Colon (tissue), 2 donors: ENCODE data around the gene TCHP.
"Not testable (repeated sequence)": the region's sequence is repeated elsewhere in the genome, so short reads cannot be mapped to it uniquely, and the experiment has no call there.

Experiments used
- FAIRE-seq: peaks from 2 replicates; lab custom pipeline; 2012; peaks lifted over from hg19 to GRCh38; lab: Jason Lieb, UNC
- donor health status: control.
- donor health status: control.

Gene TCHP

DNA sequence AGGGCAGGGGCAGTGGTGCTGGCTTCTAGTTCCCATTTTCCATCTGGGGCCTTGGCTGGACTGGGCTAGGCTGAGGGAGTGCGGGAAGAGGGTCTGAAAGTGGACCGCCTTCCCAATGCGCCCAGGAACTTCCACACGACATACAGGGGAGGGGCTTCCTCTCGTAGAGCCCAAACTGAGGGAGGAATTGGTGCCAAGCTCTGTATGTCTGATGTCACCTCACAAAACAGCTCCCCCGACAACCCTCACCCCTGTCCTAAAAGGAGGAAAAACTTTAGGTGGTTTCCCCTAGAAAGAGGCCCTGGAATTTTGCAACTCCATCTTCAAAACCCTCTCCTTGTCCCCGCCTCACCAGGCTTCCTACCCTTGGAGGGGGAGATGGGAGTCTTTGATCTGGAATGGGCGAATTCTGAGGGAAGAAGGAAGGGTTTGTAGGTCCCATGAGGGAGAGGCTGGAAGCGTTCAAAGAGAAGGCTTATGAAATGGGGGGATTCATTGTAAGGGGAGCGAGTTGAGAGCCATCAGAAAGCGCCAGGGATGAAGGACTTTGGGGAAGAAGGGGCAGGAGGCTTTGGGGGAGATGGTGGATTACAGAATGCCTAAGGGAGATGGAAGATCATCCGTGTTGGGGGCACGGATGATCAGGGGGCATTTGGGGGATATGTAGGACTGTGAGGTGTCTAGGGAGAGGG is 20.6 kb upstream of the TCHP start:
- FAIRE-seq: no peak

DNA sequence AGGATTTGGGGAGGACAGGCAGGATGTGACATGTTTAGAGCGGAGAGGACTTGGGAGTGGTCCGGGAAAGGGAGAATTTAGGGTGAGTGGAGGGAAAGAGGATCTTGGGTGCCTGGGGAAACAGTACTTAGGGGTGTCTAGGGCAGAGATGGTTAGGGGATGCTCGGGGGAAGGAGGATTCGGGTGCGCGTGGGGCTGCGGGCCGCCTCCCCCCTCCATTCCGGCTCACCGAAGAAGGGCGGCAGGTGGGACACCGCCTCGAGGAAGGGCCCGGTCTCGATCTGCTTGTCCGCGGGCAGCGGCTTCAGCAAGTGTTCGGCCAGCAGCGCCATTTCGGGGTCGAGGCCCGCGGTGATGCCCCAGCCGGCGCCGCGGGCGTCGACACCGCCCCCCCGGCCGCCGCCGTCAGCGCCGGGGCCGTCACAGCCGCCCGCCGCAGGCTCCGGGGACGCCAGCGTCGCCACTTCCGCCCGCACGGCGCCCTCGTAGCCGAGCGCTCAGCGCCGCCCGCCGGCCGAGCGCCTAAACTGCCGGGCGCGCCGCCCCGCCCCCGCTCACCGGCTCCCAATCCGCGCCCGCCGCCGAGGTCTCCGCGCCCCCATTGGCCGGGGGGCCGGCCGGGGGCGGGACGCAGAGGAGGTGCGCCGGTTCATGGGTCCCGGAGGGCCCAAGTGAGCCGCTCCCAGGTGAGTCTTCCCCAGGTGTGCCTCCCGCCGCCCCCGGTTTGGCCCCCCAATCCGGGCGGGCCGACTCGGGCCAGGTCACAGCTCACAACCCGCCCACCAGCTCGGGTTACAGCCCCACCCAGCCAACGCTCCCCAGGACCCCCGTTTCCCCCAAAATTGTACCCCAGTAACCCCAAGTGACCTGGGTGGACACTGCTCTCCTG is 19.8 kb upstream of the TCHP start, which contains the start of gene GLTP:
TSS of gene GLTP (minus strand) at position 499 of the 889 bp plus-strand sequence. CDS start at position 332, 167 bp downstream.
- FAIRE-seq: no peak

DNA sequence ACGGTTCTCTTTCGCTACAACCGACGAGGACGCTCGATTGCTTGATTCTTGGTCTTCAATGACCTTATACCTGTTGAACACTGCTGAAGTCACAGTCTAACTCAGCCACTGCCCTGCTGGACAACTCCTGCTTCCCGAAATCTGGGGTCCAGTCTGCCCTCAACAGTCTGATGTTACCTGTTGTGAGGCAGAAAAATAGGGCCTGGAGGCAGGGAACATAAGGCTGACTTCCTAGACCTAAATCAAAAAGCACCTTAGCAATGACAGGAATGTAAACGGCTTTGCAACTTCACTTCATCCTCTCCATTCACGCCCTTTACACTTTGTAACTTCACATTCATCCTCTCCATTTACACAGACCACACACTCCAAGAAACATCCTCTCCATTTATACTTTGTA is 19.1 kb upstream of the TCHP start:
- no peak for FAIRE-seq

DNA sequence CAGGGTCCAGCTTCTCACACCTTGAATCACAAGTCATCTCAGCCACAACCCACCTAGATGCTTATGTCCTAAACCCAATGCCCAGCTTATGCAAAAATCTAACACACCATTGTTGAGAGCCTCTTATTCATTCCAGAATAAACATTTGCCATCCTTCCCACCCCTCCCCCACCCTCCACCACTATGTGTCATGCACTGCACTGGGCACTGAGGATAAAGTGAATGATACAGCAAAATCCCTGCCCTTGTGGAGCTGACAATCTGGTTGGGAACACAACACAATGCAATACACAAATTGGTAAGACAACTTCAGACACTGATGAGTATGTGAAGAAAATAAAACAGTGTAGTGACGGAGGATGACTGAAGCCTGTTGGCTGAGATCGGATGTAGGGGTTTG is 18.3 kb upstream of the TCHP start:
- FAIRE-seq: no peak

DNA sequence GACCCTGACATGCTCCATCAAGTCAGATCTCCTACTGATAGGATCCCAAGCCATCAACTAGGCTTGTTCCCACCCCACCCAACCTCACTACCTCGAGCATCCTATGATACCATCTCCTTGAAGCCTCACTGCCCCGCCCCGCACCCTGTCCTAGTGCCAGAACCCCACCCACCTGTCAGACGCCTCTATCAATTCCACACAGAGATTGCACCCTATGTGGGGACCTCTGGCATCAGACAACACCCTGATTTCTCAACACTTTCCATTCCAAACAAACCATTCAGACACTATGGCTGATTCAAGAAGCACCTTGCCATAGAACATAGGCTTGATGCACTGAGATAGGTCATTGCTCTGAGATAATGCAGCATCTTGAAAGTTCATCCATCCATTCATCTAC is 16.6 kb upstream of the TCHP start:
- FAIRE-seq: no peak

DNA sequence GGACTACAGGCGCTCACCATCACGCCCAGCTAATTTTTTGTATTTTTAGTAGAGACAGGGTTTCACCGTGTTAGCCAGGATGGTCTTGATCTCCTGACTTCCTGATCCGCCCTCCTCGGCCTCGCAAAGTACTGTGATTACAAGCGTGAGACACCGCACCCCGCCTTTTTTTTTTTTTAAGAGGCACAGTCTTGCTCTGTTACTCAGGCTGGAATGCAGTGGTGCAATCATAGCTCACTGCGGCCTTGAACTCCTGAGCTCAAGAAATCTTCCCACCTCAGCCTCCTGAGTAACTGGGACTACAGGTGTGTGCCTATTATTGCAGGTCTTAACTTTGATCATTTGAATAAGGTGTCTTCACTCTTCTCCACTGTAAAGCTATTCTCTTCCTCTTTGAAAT is 14.5 kb upstream of the TCHP start:
- no peak for FAIRE-seq

DNA sequence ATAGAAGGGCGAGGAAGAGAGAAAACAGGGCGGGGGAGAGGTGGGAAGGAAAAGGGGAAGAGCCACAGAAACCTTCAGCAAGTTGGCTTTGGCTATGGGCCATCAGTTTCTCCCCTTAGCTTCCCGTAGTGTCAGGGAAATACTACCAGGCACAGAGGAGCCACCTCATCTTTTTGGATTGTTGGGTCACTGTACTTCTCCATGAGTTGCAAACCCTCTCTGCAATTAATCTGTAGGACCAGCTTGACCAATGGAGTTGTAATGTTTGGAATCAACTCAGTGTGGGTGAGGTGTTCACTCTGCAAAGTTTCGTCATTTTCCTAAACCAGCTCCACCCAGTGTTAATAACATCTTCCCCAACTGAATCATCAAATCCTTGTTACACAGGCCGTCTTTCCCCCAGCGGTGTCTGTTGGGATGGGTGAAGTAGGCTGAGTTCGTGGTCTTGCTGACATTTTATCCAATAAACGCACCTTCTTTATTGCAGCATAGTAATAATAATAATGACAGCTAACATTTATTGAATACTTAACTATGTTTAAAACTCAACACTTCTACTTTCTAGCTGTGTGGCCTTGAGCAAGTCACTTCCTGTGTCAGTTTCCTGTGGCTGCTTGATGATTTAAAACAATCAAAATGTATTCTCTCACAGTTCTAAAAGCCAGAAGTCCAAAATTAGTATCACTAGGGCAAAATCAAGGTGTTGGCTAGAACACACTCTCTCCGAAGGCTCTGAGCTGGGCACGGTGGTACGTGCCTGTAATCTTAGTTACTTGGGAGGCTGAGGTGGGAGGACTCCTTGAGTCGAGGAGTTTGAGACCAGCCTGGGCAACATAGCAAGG is 11.7 kb upstream of the TCHP start:
- no peak for FAIRE-seq

DNA sequence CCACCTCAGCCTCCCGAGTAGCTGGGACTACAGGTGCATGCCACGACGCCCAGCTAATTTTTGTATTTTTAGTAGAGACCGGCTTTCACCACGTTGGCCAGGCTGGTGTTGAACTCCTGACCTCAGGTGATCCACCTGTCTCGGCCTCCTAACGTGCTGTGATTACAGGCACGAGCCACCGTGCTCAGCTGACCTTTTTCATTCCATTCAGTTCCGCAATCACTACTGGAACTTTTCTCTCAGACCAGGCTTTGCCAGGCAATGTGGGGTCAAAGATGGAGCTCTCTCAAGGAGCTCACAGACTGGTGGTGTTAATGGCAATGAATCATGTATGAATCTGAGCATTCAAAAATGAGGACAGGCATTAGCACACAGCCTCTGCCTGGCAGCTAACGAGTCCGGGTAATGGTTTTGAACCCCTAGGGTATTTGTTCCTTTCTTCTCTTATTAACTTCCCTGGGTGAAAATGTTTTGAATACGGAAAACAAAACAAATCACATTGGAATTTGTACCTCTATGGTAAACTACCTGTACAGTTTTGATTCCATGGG is 9.4 kb upstream of the TCHP start:
- FAIRE-seq: no peak

DNA sequence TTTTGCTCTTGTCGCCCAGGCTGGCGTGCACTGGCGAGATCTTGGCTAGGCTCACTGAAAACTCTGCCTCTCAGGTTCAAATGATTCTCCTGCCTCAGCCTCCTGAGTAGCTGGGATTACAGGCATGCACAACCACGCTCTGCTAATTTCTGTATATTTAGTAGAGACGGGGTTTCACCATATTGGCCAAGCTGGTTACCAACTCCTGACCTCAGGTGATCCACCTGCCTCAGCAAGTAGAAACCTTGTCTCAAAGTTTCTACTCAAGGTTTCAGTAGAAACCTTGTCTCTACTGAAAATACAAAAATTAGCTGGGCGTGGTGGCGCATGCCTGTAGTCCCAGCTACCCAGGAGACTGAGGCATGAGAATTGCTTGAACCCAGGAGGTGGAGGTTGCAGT is 8.3 kb upstream of the TCHP start:
- not testable (repeated sequence) for FAIRE-seq

DNA sequence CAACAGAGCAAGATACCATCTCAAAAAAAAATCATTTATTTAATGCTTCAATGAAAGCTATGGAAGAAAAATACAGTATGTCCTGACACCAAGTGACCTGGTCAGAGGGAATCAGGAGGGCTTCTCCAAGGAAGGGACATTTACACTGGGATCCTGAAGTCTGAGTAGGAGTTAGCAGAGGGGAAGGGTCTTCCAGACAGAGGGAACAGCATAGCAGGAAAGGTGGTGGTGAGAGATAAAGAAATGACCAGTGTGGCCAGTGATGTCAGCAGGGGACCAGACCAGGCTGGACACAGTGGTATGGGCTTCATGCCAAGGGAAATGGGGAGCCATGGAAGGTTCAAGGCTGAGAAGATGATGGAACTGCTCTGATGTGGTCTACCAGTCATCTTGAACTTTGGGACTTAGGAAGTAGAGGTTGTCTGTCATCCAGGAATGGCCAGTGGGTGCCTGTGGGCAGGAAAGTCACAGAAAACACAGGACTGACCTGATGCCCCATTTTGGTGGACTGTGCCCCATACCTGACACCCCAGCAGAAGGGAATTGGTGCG is 7.8 kb upstream of the TCHP start:
- no peak for FAIRE-seq

DNA sequence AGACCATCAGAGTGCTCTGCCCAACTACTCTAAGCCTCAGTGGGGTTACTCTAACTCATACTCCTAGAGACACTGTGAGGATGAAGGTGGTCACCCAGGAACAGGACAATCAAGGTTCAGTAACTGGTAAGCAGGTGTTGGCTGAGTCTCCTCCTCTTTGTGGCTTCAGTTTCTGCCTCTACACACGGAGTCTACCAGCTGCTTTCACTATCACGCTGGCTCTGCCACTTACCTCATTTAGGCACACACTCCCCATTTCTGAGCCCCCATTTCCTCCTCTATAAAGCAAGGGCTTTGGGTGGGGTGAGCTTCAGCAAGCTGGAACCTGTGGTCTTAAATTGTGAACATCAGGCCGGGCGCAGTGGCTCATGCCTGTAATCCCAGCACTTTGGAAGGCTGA is 7.3 kb upstream of the TCHP start:
- no peak for FAIRE-seq

DNA sequence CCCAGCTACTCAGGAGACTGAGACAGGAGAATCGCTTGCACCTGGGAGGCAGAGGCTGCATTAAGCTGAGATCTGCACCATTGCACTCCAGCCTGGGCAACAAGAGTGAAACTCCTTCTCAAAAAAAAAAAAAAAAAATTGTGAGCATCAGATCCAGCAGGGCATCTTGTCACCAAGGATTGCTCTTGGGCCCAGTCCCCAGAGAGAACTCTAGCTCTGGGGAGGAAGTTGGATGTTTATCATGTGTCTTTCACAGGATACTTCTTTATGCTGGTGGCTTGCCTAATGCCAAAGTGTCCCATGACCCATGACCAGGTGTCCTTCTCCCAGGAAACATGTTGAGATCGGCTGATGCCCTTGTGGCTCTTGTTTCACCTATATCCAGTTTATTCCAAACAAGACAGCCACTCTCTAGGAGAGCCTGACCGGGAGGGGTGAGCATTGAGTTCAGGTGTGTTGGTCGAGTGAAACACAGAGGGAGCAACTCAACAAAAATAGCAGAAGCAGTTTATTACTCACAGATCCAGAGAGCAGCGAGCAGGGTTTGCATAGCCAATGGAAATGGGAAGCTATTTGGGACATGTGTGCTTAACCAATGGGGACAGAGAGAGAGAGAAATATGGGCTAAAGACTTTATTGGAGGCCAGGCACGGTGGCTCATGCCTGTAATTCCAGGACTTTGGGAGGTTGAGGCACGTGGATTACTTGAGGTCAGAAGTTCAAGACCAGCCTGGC is 6.6 kb upstream of the TCHP start:
- no peak for FAIRE-seq

DNA sequence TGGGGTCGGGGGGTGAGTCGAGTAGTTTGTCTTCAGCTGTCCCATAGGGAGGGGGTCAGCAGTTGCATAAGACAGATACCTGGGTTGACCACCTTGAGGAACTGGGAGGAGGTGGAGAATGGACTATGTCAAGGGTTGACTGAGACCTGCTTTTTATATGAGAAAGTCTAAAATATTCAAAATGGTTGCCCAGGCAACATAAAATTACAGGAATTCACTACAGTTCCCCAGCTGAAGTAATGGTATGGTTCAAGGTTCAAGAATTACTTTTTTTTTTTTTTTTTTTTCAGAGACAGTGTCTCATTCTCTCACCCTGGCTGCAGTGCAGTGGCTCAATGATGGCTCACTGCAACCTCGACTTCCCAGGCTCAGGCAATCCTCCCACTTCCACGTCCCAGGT is 5.1 kb upstream of the TCHP start:
- no peak for FAIRE-seq

DNA sequence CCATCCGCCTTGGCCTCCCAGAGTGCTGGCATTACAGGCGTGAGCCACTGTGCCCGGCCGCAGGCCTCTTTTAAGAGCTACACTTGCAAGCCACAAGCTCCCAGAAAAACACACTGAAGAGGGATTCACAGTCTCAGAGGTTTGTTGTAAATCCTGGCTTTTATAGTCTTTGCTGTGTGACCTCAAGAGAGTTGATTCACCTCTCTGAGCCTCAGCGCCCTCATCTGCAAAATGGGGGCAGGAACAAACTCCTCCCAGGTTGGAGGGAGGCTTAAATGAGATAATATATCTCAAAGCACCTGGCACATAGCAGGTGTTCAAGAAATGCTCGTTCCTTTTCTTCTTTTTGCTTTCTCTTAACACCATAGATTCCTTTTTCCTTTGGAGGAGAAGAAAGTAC is 3.9 kb upstream of the TCHP start:
- no peak for FAIRE-seq

DNA sequence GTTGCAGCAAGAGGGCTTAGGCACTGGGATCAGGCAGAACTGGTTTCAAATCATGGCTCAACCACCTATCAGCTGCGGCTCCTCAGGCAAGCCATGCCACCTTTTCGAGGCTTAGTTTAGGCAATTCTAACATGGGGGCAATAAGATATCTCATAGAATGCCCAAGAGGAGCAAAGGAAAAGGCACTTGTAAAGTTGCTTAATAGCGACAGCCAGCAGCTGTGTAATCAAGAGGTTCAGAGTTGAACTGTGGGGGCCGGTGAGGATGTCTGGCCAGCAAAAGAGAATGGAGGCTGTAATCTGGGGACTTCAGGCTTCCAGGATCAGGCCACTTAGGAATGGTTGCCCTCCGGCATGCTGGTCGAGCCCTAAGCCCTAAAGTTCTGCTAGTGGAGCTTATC is 3.0 kb upstream of the TCHP start:
- no peak for FAIRE-seq

DNA sequence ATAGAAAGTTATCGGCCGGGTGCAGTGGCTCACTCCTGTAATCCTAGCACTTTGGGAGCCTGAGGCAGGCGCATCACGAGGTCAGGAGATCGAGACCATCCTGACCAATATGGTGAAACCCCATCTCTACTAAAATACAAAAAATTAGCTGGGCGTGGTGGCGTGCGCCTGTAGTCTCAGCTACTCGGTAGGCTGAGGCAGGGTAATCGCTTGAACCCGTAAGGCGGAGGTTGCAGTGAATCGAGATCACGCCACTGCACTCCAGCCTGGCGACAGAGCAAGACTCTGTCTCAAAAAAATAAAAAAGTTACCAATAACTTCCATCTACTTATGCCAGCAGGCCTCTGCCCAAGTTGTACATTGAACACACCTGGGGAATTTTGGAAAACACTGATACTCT is 729 bp upstream of the TCHP start:
- FAIRE-seq: not testable (repeated sequence)

DNA sequence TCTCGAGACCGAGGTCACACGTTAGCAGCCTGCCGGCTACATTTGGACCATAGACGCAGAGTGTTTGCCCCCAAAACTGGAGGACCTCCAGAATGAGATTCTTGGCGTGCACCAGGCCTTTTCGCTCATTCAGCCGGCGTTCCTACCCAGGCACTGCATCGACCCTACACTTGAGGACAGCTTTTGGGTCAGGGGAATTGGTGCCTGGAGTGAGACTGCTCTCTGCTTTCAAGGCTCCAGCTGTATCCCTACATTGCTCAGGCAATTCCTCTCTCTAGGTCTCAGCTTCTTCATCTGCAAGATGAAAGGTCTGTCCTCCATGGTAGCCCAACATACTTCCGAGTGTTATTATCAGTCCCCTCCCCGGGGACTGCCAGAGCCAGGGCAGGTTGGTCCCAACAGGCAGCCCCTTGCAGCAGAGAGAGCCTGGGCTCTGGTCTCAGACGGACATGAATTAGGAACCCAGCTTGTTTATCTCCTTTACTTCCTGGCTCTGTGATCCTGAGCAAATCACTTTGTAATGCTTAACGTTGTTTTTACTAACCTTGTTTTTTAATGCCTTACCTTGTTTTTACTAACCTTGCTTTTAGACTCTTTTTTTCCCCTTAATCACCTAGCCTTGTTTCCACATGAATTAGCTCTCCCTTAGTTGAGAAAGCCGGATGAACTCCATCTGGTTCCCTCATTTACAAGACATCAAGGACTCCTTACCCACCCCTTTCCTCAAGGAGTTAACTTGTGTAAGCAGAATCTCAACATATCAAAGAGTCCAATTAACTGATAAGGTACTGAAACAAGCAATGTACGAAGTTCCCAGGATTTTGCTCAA is 892 bp downstream of the TCHP start:
- FAIRE-seq: no peak

DNA sequence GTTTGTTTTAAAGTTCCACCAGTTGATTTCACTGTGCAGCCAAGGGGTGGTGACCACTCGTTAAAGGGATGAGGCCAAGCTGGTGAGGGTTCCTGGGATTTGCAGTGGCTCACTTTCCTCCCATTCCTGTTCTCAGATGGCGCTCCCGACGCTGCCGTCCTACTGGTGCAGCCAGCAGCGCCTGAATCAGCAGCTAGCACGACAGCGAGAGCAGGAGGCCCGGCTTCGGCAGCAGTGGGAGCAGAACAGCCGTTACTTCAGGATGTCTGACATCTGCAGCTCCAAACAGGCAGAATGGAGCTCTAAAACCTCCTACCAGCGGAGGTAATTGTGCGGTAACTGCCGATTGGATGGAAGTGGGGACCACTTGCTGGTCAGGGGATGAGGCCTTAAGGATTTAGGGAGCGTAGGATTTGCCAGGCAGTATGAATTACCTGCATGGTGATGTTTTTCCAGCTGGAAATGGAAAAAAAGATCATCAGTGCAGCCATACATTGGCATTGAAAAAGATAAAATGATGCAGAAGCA is 2.9 kb downstream of the TCHP start:
- no peak for FAIRE-seq

DNA sequence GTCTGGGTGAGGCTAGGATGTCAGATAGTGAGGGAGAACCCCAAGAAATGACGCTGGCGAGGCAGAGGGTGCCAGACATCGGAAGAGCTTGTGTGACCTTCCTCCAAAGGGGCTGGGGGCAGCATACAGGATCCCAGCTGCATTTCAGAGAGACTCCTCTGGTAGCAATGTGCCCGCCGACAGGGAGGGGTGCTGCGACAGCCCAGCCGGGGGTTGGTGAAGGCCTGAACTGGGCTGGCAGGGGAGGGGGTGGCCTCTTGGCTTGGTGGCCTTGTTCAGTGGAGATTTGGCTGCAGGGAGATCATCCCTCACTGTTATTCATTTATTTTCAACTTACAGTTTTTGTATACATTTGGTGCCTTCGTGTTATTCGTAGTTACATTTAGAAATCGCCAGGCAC is 5.2 kb downstream of the TCHP start:
- FAIRE-seq: no peak
